K562 (cell line): ENCODE measurements around the gene SNX3. TPM values are rescaled to one million over a fixed set of nuclear protein-coding genes. Genes with fewer than 3 reads are reported as not detected.
A peak's percentile ranks its signal among the peaks of the same experiment; 100 is the strongest.

Experiments
- ATF2 ChIP-seq: sonication (generic); formaldehyde crosslinking; IDR thresholded peaks from 2 replicates; pipeline ENCODE4 v1.8.1; 2022; ENCODE audit warnings: missing genetic modification reagents
- BRF2 ChIP-seq: IDR thresholded peaks from 3 replicates; pipeline ENCODE4 v1.6.1; 2011; ENCODE audit warnings: borderline replicate concordance, mild to moderate bottlenecking; ENCODE audit not compliant: insufficient read length, insufficient read depth
- HNRNPL ChIP-seq: fragments of 200-400 bp; formaldehyde crosslinking; IDR thresholded peaks from 2 replicates; pipeline ENCODE4 v1.6.1; 2017; ENCODE audit warnings: low read depth, mild to moderate bottlenecking, low read length
- MXI1 ChIP-seq: IDR thresholded peaks from 2 replicates; pipeline ENCODE4 v1.6.1; 2011; ENCODE audit warnings: low read depth, mild to moderate bottlenecking, improper control_type of control experiment, low read length
- NFXL1 ChIP-seq: fragments of 450-650 bp; formaldehyde crosslinking; IDR thresholded peaks from 2 replicates; pipeline ENCODE4 v1.4.0; 2021; ENCODE audit warnings: mild to moderate bottlenecking
- REST ChIP-seq, 2 experiments: fragments of 450-650 bp; formaldehyde crosslinking in 1 of 2; IDR thresholded peaks; 2 replicates each; pipeline versions ENCODE4 v1.4.0 to v1.6.1; 2014 to 2020; ENCODE audit warnings: mild to moderate bottlenecking in 2 of 2, borderline replicate concordance in 1 of 2, low read depth in 1 of 2
- SMC3 ChIP-seq: conservative IDR thresholded peaks from 2 replicates; pipeline ENCODE4 v1.6.1; 2011; ENCODE audit warnings: low read depth, low read length, improper control_type of control experiment; ENCODE audit not compliant: insufficient read depth
- TFE3 ChIP-seq: fragments of 450-650 bp; formaldehyde crosslinking; IDR thresholded peaks from 2 replicates; pipeline ENCODE4 v1.4.0; 2020; ENCODE audit warnings: mild to moderate bottlenecking, mixed read lengths
- ZNF511 ChIP-seq: sonication (generic); formaldehyde crosslinking; IDR thresholded peaks from 2 replicates; pipeline ENCODE4 v1.8.0; 2022; ENCODE audit warnings: mild to moderate bottlenecking, missing genetic modification reagents
- ZNF668 ChIP-seq: fragments of 250-450 bp; sonication (Bioruptor Pico); IDR thresholded peaks from 2 replicates; pipeline ENCODE4 v1.8.0; 2022; ENCODE audit warnings: mild to moderate bottlenecking, inconsistent platforms
- polyA plus RNA-seq, 8 experiments: library from polyadenylated mRNA; depleted of rRNA in 4 of 8; stranded (reverse) in 5 of 8; unstranded in 3 of 8; fragments of >200 nt; fragmentation: Nextera tagmentation in 2 of 8; fragmentation: Illumina TruSeq in 1 of 8; extraction: Ambion mirVana in 2 of 8; extraction: Trizol in 1 of 8; gene quantifications; 2 replicates each; pipeline versions ENCODE4 v1.2.1 to v1.2.3, GENCODE V29; 2011 to 2014; ENCODE audit warnings: inconsistent platforms in 1 of 8, missing spikeins in 1 of 8
- total RNA-seq, 7 experiments: library from RNA; depleted of rRNA in 6 of 7; stranded (reverse); fragments of >200 nt in 6 of 7; fragmentation: Illumina TruSeq in 2 of 7; extraction: Trizol in 2 of 7; gene quantifications; 2 replicates each; pipeline versions ENCODE4 v1.2.1 to v1.2.3, GENCODE V29; 2011 to 2021; ENCODE audit warnings: low replicate concordance in 1 of 7

Gene SNX3
- total and polyA plus RNA-seq, 9 of the 15 experiments (the other 6 are each of a cell fraction or from before 2014, with no cell fraction given) = 48.9 to 410 (median 159) TPM

- TF ChIP-seq ATF2 (no peak), SMC3 (0 out of 2 replicates have a peak, but pooled peaks have one; percentile 8), BRF2 (no peak), TFE3 (CRISPR knock-in tag) (no peak), ZNF511 (no peak), NFXL1 (no peak), ZNF668 (no peak), HNRNPL (no peak), REST (IDR thresholded peaks at IDR 0.05; ENCODE audit: borderline replicate concordance) (peak; percentile 58; the same call in 1 of the 2 replicates), REST (CRISPR knock-in tag; IDR thresholded peaks at IDR 0.05; ENCODE audit: low read depth) (no peak), MXI1 (no peak)
Observed at GRCh38 chr6:108250240-108250866, 10.5 kb downstream of the SNX3 start (continued).
